Measurements from ENCODE around the gene SLC12A7.
"Not testable (repeated sequence)": the region's sequence is repeated elsewhere in the genome, so short reads cannot be mapped to it uniquely, and the experiment has no call there.

SLC12A7 gene

GRCh38 chr5:1065891-1066650 is 45.8 kb downstream of the SLC12A7 start:
- Mint-ChIP-seq H3K27ac (no peak overlapping the region), H3K4me1 (ENCODE audit: low read depth) (no peaks in the 10 kb centered on the region), H3K9me3 (no peaks in the 10 kb centered on the region), H3K36me3 (ENCODE audit: low read depth) (no peaks in the 10 kb centered on the region), H3K4me3 (no peak overlapping the region), H3K27me3 (no peaks in the 10 kb centered on the region)

DNA sequence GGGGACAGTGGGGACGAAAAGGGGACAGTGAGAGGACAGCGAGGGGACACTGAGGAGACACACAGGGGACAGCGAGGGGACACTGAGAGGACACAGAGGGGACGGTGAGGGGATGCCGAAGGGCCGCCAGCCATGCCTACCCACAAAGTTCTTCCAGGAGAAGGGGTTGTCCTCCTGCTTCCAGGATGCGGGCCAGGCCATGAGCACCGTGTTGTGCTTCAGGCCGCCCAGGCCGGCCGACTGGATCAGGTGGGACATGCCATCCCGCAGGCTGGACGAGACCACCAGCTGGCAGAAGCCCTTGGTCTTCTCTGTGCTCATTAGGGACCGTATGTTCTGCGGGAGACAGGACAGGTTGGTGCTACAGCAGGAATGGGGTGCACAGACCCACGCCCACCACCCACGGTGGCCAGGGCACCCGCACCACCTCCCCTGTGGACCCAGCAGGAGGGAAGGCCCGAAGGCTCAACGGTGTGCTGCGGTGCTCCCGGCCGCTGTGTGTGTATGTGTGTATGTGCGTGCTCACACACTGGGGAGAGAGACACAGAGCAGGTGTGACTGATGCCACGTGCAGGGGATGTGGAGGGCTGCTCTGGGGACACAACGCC is 46.6 kb downstream of the SLC12A7 start:
- no peaks in the 10 kb centered on the region for H3K9me3 Mint-ChIP-seq
- H3K27ac Mint-ChIP-seq = no peak overlapping the region
- H3K27me3 Mint-ChIP-seq = no peaks in the 10 kb centered on the region
- no peaks in the 10 kb centered on the region for H3K4me1 Mint-ChIP-seq (ENCODE audit: low read depth)
- no peak overlapping the region for H3K4me3 Mint-ChIP-seq
- no peaks in the 10 kb centered on the region for H3K36me3 Mint-ChIP-seq (ENCODE audit: low read depth)

- H3K4me1 Mint-ChIP-seq (ENCODE audit: low read depth) = no peaks in the 10 kb centered on the region
- H3K36me3 Mint-ChIP-seq (ENCODE audit: low read depth) = no peaks in the 10 kb centered on the region
- no peak overlapping the region for H3K27ac Mint-ChIP-seq
These were observed 47.3 kb downstream of the SLC12A7 start for GRCh38 chr5:1064383-1065142.

GRCh38 chr5:1063661-1064382 is 48.0 kb downstream of the SLC12A7 start:
- Mint-ChIP-seq H3K4me3 (no peak overlapping the region), H3K27ac (no peak overlapping the region), H3K27me3 (no peaks in the 10 kb centered on the region), H3K36me3 (ENCODE audit: low read depth) (no peaks in the 10 kb centered on the region), H3K4me1 (ENCODE audit: low read depth) (no peaks in the 10 kb centered on the region), H3K9me3 (no peaks in the 10 kb centered on the region)

More at GRCh38 chr5:1064383-1065142, 47.3 kb downstream of the SLC12A7 start:
- Mint-ChIP-seq H3K4me3 (no peak overlapping the region), H3K9me3 (no peaks in the 10 kb centered on the region), H3K27me3 (no peaks in the 10 kb centered on the region)

DNA sequence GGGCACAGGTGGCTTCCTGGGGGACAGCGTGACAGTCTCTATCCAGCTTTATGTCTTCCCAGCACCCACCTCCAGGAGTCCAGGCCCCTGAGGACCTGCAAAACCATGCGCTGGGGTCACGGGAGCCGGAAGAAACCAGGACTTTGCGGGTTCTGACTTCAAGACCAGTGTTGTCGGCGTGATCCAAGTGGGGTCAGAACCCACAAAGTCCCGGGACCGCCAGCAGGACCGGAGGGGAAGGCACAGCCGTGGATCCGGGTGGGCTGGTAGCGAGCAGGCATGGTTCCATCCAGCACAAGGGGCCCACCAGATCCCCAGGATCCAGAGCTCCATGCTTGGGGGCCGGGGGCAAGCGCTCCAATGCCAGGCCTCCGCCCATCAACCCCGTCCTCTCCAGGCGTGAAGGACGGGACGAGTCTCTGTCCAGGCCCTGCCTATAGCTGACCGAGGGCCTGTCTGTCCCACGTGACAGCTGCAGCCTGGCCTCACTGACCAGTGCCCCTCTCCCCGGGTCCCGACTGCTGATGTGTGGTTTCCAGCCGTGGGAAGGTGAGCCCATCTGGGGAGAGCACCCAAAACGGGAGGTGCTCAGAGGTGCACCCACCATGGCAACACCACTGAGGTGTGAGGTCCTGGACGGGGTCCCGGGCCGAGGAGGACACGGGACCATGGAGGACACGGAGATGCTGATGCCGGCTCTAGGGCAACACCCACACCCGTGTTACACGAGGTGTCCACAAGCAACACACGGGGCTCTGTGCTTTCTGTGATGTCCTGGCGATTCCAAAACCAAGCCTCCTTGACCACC is 48.9 kb downstream of the SLC12A7 start:
- Mint-ChIP-seq H3K4me1 (ENCODE audit: low read depth) (no peaks in the 10 kb centered on the region), H3K27ac (no peak overlapping the region), H3K27me3 (no peaks in the 10 kb centered on the region), H3K4me3 (no peak overlapping the region), H3K36me3 (ENCODE audit: low read depth) (no peaks in the 10 kb centered on the region), H3K9me3 (no peaks in the 10 kb centered on the region)

DNA sequence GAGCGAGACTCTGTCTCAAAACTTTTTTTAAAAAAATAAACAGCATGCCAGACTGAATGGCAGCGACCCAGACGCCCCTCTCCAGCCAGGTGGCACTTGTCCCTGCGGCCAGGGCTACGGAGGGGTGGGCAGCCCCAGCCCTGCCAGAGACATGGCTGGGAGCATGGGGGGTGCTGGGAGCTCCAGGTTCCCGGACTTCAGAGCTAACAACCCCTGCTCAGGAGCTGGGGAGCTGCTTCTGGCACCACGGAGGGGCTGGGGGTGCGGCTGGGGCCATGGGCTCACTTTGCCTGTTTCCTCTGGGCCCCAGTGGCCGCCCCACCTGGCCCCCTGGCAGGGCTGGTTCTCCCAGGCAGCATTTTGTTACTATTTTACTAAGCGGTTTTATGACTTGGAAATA is 49.9 kb downstream of the SLC12A7 start:
- Mint-ChIP-seq H3K4me3 (no peak overlapping the region), H3K4me1 (ENCODE audit: low read depth) (no peaks in the 10 kb centered on the region), H3K36me3 (ENCODE audit: low read depth) (no peaks in the 10 kb centered on the region), H3K27ac (no peak overlapping the region), H3K9me3 (no peaks in the 10 kb centered on the region), H3K27me3 (no peaks in the 10 kb centered on the region)

DNA sequence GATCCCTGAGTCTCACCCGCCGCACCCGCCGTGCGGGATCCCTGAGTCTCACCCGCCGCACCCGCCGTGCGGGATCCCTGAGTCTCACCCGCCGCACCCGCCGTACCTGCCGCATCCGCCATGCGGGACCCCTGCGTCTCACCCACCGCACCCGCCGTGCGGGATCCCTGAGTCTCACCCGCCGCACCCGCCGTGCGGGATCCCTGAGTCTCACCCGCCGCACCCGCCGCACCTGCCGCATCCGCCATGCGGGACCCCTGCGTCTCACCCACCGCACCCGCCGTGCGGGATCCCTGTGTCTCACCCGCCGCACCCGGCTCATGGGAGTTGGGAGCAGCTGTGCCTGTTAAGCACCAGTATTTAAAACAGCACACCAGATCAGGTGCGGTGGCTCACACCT is 50.6 kb downstream of the SLC12A7 start:
- not testable (repeated sequence) for H3K36me3 Mint-ChIP-seq (ENCODE audit: low read depth); H3K9me3 Mint-ChIP-seq; H3K27ac Mint-ChIP-seq; H3K4me1 Mint-ChIP-seq (ENCODE audit: low read depth); H3K4me3 Mint-ChIP-seq; H3K27me3 Mint-ChIP-seq

DNA sequence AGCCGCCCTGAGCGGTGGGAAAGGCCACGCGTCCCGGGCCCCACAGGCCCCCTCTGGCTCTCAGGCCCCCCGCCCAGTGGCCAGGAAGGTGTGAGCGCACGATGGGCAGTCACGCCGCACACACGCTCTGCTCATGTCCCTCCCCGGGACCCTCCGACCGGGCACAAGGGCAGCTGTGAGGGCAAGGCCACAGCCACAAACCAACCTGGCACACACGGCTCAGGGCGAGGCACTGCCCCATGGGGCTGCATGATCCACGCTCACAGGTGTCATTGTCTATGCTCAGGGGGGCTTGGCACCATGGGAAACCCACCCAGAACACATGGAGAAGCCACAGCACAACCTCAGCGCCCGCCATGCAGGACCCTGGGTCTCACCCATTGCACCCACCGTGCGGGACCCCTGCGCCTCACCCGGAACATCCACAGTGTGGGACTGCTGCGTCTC is 51.3 kb downstream of the SLC12A7 start:
- Mint-ChIP-seq H3K9me3 (no peaks in the 10 kb centered on the region), H3K36me3 (ENCODE audit: low read depth) (peaks cover 4% of the 10 kb centered on the region), H3K27me3 (no peaks in the 10 kb centered on the region), H3K4me1 (ENCODE audit: low read depth) (no peaks in the 10 kb centered on the region), H3K27ac (no peak overlapping the region), H3K4me3 (no peak overlapping the region)

DNA sequence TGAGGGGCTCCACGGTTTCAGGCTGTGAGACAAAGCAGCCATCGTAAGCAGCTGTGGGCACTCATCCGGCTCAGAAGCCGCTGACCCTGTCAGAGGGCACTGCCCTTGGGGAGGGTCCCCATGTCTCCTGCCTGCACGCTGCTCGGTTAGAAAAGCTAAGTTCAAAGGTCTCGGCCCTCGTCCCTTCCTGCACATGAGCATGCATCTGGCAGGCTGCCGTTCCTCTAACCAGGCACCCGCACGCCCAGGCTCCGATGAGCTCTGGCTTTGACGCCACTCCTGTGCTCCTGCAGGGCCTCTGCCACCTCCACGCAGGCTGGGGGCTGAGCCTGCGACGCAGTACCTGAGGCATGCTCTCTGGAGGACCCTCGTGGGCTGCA is 52.0 kb downstream of the SLC12A7 start:
- Mint-ChIP-seq H3K36me3 (ENCODE audit: low read depth) (peaks cover 8% of the 10 kb centered on the region), H3K27me3 (no peaks in the 10 kb centered on the region), H3K27ac (no peak overlapping the region), H3K9me3 (no peaks in the 10 kb centered on the region), H3K4me1 (ENCODE audit: low read depth) (no peaks in the 10 kb centered on the region), H3K4me3 (no peak overlapping the region)

DNA sequence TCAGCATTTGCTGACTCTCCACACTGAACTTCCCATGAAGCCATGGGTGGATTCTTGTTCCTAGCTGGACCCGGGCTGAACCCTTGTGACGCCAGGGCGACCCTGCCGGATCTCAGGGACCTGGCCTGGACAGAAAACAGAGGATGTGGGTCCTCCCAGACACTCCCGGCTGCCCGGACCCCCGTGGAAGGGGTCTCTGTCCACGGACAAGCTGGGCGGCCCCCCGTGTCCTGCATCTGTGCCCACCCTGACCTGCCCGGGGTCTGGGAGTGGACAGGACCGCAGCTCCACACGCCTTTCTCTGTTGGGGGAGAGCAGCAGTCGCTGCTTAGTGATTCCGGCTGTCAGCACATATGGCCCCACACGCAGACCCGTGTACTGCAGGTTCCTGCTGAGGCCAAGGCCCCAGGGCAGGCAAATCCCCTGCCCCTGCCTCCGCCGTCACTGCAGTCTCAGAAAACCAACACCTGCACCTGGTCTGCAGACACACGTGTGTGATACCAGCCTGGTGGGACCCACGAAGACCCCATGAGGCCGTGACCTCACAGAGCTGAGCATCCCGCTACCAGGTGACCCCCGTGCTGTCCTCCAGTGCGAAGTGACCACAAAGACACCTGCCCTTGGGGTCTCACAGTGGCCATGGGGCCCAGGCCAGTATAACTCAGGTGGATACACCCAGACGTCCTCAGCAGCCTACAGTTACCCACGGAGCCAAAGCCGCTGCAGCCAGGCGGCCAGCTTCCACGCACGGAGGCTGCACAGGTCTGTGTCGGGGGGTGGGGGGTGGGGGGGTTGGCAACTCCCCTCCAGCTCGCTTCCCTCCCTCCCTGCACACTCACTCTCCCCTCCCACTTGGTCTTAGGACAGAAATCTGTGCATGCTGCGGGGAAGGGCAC is 52.6 kb downstream of the SLC12A7 start:
- Mint-ChIP-seq H3K36me3 (ENCODE audit: low read depth) (peaks cover 9% of the 10 kb centered on the region), H3K4me1 (ENCODE audit: low read depth) (no peaks in the 10 kb centered on the region), H3K4me3 (no peak overlapping the region), H3K9me3 (no peaks in the 10 kb centered on the region), H3K27ac (no peak overlapping the region), H3K27me3 (no peaks in the 10 kb centered on the region)

DNA sequence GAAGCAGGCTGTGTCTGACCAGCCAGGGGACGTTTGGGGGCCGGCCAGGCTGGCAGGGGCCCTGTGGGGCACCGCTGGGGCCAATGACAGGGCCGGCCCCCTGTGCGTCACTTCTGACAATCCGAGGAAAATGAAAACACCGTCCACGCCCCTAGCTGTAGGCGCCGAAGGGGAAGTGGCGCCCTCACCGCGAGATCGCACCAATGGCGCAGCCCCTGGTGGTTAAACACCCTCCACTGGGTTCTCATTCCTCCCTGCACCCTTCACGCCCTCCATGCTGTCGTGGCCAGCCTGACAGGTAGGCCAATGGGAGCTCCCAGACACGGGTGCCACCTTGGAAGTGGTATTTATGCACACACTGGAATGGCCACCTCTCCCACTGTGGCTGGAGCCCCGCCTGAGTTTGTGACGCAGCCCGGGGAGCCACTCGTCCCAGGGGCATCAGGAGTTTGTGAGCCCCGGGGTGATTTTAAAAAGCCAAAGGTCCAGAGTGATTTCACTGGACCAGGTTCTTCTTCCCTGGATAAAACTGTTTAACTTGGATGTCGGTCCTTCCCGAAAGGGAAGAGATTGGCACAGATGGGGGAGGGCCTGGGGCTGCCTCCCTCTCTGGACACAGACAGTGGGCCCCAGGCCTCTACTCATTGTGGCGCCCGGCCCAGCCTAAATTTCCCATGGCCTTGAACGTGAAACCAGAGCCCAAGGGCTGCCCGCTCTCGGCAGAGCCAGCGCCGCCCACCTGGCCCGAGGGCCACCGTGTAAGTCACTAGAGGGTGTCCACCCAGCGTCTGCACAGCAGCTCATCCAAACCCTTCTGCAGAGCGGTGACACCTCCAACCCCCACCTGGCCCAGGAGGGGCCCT is 53.5 kb downstream of the SLC12A7 start:
- Mint-ChIP-seq H3K27me3 (no peaks in the 10 kb centered on the region), H3K4me3 (no peak overlapping the region), H3K27ac (no peak overlapping the region), H3K4me1 (ENCODE audit: low read depth) (no peaks in the 10 kb centered on the region), H3K9me3 (no peaks in the 10 kb centered on the region), H3K36me3 (ENCODE audit: low read depth) (peaks cover 9% of the 10 kb centered on the region)

- Mint-ChIP-seq H3K9me3 (no peaks in the 10 kb centered on the region), H3K27me3 (no peaks in the 10 kb centered on the region), H3K27ac (no peak overlapping the region), H3K4me3 (no peak overlapping the region), H3K36me3 (ENCODE audit: low read depth) (peaks cover 9% of the 10 kb centered on the region), H3K4me1 (ENCODE audit: low read depth) (no peaks in the 10 kb centered on the region)
These were observed 54.3 kb downstream of the SLC12A7 start for GRCh38 chr5:1057485-1058082.

Measured in stimulated activated naive CD8-positive, alpha-beta T cell treated with anti-CD3 and anti-CD28 coated beads, Interleukin-15, Interleukin-2, amounts not matched to agents 100 ng/mL and 50 ng/mL, for 24 hours (primary cell).